Measurements from ENCODE around the gene ASS1.

Gene ASS1

GRCh38 chr9:130477564-130477963 lies 32.8 kb downstream of the ASS1 start:
- no peak for DNase-seq

GRCh38 chr9:130478152-130478551 lies 33.4 kb downstream of the ASS1 start:
- no peak for DNase-seq

GRCh38 chr9:130478736-130479575 lies 34.2 kb downstream of the ASS1 start:
- DNase-seq = no peak

GRCh38 chr9:130479587-130479986 lies 34.8 kb downstream of the ASS1 start:
- no peak for DNase-seq

- no peak for DNase-seq
Observed at GRCh38 chr9:130480673-130481072, 35.9 kb downstream of the ASS1 start.

- DNase-seq = no peak
Observed at GRCh38 chr9:130482463-130482862, 37.7 kb downstream of the ASS1 start.

- no peak for DNase-seq
Observed at GRCh38 chr9:130483371-130483971, 38.7 kb downstream of the ASS1 start.

- DNase-seq = no peak
Observed at GRCh38 chr9:130484362-130485072, 39.8 kb downstream of the ASS1 start.

- DNase-seq = no peak
Observed at GRCh38 chr9:130486103-130486502, 41.3 kb downstream of the ASS1 start.

- no peak for DNase-seq
Observed at GRCh38 chr9:130487500-130487899, 42.7 kb downstream of the ASS1 start.

- no peak for DNase-seq
Observed at GRCh38 chr9:130488621-130489330, 44.0 kb downstream of the ASS1 start.

- no peak for DNase-seq
Observed at GRCh38 chr9:130490981-130491380, 46.2 kb downstream of the ASS1 start.

GRCh38 chr9:130491830-130492482 lies 47.2 kb downstream of the ASS1 start:
- no peak for DNase-seq

- no peak for DNase-seq
Observed at GRCh38 chr9:130493021-130493420, 48.3 kb downstream of the ASS1 start.

GRCh38 chr9:130493476-130493875 lies 48.7 kb downstream of the ASS1 start:
- DNase-seq = no peak

- DNase-seq = no peak
Observed at GRCh38 chr9:130495067-130495466, 50.3 kb downstream of the ASS1 start.

- DNase-seq = no peak
Observed at GRCh38 chr9:130497139-130497538, 52.4 kb downstream of the ASS1 start.

- DNase-seq = no peak
Observed at GRCh38 chr9:130498298-130498917, 53.6 kb downstream of the ASS1 start.

- no peak for DNase-seq
Observed at GRCh38 chr9:130498918-130499698, 54.3 kb downstream of the ASS1 start.

- DNase-seq = no peak
Observed at GRCh38 chr9:130499804-130500263, 55.1 kb downstream of the ASS1 start.
